Measurements from ENCODE around the gene PPIB. TPM values are rescaled to one million over a fixed set of nuclear protein-coding genes. Genes with fewer than 3 reads are reported as not detected.

Gene PPIB
- total RNA-seq, 4 donors from 2014 or later = 309 to 914 (median 465) TPM

DNA sequence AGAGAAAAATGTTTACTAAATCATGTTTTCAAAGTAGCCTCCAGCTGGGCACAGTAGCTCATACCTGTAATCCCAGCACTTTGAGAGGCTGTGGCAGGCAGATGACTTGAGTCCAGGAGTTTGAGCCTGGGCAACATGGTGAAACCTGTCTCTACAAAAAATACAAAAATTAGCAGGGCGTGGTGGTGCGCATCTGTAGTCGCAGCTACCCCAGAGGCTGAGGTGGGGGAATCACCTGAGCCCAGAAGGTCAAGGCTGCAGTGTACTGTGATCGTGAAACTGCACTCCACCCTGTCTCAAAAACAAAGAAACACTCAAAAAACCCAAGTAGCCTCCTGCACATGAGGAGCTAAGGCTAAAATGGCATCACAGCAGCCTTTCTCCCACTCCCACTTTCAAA, 1.6 kb upstream of the PPIB start:
- H3K9me3 ChIP-seq = no peaks in the 10 kb centered on the region
- no peaks in the 10 kb centered on the region for H3K27me3 ChIP-seq
- DNase-seq = no peak
- H3K4me1 ChIP-seq = peaks cover 0 to 10% of the 10 kb centered on the region in 2 donors
- TF ChIP-seq, protein P1, sequence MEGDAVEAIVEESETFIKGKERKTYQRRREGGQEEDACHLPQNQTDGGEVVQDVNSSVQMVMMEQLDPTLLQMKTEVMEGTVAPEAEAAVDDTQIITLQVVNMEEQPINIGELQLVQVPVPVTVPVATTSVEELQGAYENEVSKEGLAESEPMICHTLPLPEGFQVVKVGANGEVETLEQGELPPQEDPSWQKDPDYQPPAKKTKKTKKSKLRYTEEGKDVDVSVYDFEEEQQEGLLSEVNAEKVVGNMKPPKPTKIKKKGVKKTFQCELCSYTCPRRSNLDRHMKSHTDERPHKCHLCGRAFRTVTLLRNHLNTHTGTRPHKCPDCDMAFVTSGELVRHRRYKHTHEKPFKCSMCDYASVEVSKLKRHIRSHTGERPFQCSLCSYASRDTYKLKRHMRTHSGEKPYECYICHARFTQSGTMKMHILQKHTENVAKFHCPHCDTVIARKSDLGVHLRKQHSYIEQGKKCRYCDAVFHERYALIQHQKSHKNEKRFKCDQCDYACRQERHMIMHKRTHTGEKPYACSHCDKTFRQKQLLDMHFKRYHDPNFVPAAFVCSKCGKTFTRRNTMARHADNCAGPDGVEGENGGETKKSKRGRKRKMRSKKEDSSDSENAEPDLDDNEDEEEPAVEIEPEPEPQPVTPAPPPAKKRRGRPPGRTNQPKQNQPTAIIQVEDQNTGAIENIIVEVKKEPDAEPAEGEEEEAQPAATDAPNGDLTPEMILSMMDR (IDR thresholded peaks at IDR 0.05) = no peak
- no peak for TF ChIP-seq POLR2A (IDR thresholded peaks at IDR 0.05)
- H3K36me3 ChIP-seq = no peaks in the 10 kb centered on the region
- intact Hi-C loops (cut with DNase I; ENCODE audit: low total_unique reads) = no loop called here
- H3K27ac ChIP-seq = no peak overlapping the region
- H3K4me3 ChIP-seq = no peak overlapping the region

DNA sequence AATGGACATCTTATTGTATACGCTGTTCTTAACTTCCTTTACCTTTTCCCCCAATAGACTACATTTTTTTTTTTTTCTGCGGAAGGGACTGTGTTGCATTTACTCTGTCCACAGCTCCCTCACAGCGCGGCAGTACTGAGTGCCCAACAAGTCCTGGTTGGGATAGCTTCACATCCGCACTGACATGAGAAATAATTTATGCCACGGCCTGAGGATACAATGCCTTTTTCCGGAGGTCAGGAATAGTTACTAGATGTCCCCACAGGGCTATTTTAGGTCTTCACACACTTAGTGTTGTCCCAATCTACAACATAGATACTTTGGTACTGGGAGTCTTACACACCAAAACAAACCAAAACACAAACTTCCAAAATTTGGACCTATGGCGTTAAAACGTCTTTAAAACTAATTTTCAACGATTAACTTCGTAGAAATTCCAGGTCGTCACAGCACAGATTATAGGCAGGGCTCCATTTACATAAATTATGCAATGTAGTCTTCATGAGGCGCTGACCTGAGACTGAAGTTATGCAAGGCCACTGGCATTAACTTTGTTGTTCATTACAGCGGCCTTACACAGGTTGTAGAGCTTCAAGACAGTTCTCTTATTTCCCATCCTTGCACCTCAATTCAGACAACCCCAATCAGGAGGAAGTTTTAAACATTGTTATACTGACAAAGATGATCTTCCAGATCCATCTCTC, 989 bp upstream of the PPIB start:
- H3K27ac ChIP-seq = peak overlapping the region; percentile 56 to 84
- intact Hi-C loops (cut with DNase I; ENCODE audit: low total_unique reads) = no loop called here
- no peak for DNase-seq
- TF ChIP-seq, protein P1 (IDR thresholded peaks at IDR 0.05) = no peak
- no peak for TF ChIP-seq POLR2A (IDR thresholded peaks at IDR 0.05)
- H3K9me3 ChIP-seq = no peaks in the 10 kb centered on the region
- no peaks in the 10 kb centered on the region for H3K36me3 ChIP-seq
- H3K4me3 ChIP-seq = peak overlapping the region; percentile 19 to 65
- H3K27me3 ChIP-seq = no peaks in the 10 kb centered on the region
- H3K4me1 ChIP-seq = peaks cover 0 to 10% of the 10 kb centered on the region in 2 donors

DNA sequence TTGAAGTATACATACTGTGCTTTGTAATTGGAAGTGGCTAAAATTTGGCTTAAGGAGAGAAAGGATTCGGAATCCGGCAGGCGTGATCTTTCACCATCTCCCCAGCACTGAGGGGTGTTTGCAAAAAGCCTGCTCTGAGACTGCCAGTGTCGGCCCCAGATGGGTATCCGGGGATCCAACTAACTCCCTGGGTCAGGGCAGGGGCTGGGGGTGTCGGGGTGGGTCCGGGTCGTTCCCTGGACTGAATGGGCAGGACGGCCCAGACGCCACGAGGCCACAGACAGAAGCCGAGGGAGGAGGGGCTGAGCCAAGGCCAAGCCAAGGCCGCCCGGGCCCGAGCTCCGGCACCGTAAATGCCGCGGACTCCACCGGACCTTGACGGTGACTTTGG, 349 bp downstream of the PPIB start:
- no peak for TF ChIP-seq POLR2A (IDR thresholded peaks at IDR 0.05)
- TF ChIP-seq, protein P1 (IDR thresholded peaks at IDR 0.05) = no peak
- Histone ChIP-seq H3K4me1 (peaks cover 0 to 10% of the 10 kb centered on the region in 2 donors), H3K27ac (peak overlapping the region; percentile 77 to 86), H3K36me3 (no peaks in the 10 kb centered on the region), H3K4me3 (peak overlapping the region; percentile 65 to 87), H3K27me3 (no peaks in the 10 kb centered on the region), H3K9me3 (no peaks in the 10 kb centered on the region)
- no peak for DNase-seq
- intact Hi-C loops (cut with DNase I; ENCODE audit: low total_unique reads) = no loop called here

DNA sequence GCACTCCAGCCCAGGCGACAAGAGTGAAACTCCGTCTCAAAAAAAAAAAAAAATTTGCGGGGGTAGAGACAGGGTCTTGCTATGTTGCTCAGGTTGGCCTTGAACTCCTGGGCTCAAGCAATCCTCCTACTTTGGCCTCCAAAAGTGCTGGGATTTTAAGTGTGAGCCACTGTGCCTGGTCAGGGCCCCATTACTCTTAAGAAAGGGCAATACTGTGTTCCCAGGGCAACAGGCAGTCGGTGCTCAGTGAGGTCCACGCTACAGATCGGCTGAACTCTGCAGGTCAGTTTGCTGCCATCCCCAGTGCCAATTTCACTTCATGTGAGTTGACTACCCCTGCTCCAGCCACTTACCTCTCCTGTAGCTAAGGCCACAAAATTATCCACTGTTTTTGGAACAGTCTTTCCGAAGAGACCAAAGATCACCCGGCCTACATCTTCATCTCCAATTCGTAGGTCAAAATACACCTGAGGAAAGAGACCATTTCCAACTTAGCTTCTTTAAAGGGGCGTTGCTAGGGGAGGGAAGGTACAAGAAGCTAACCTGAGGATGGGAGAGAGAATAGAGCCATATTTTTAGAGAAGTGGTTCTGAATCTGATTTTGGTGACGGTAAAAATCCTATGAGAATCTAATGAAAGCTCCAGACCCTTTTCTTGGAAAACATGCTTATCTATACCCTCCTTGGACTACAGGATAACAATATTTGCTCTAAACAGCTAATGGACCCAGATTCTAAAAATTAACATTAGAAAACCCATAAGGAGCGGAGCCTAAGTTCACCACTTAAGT, 939 bp downstream of the PPIB start:
- Histone ChIP-seq H3K4me3 (peak overlapping the region; percentile 65 to 87), H3K27me3 (no peaks in the 10 kb centered on the region), H3K4me1 (peaks cover 0 to 10% of the 10 kb centered on the region in 2 donors), H3K36me3 (no peaks in the 10 kb centered on the region), H3K9me3 (no peaks in the 10 kb centered on the region), H3K27ac (peak overlapping the region; percentile 77 to 86)
- no peak for DNase-seq
- intact Hi-C loops (cut with DNase I; ENCODE audit: low total_unique reads) = no loop called here
- no peak for TF ChIP-seq POLR2A (IDR thresholded peaks at IDR 0.05)
- TF ChIP-seq, protein P1 (IDR thresholded peaks at IDR 0.05) = no peak

Data from uterus (tissue), 4 donors.